HG03460 (cell line): ENCODE data around the gene TMEM178B.
"Not testable (repeated sequence)": the region's sequence is repeated elsewhere in the genome, so short reads cannot be mapped to it uniquely, and the experiment has no call there.

Experiments
- ATAC-seq: cut with Tn5 transposase; IDR thresholded peaks from one replicate; pipeline ENCODE4 v1.9.1; 2021; ENCODE audit not compliant: unreplicated experiment

Gene TMEM178B

DNA sequence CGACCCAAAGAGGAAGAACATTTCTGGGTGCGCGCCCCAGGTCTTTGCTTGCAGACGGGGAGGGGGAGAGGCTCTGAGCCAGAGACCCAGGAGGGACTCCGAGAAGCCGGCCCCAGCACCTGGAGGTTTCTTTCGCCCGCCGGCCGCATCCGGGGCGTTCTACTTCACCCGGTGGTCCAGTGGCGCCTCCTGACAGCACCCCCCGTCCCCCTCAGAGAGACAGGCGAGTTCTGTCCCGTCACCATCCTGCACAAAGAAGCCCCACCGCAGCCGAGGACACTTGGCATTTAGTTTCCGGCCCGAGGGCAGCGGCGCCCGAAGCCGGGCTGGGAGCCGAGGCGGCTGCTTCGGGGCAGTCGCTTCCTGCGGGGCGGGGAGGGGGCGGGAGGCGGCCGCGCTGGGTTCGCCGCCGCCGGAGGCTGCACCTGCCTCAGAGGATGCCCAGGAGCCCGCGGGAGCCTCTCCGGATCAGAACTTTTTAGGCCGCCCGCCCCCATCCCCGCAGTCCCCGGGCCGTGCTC lies at the start of gene TMEM178B:
TSS of gene TMEM178B (plus strand) at position 424 of the 521 bp plus-strand sequence.
- no peak for ATAC-seq

DNA sequence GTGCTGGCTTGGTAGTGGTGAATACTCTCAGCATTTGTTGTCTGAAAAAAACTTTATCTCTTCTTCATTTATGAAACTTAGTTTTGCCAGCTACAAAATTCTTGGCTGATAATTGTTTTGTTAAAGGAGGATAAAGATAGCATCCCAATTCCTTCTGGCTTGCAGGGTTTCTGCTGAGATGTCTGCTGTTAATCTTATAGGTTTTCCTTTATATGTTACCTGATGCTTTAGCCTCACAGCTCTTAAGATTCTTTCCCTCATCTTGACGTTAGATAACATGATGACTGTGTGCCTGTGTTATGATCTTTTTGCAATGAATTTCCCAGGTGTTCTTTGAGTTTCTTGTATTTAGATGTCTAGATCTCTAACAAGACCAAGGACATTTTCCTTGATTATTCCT lies 49.2 kb upstream of the TMEM178B start:
- ATAC-seq = no peak

- no peak for ATAC-seq
These were observed 46.8 kb upstream of the TMEM178B start for GRCh38 chr7:141027043-141027442.

DNA sequence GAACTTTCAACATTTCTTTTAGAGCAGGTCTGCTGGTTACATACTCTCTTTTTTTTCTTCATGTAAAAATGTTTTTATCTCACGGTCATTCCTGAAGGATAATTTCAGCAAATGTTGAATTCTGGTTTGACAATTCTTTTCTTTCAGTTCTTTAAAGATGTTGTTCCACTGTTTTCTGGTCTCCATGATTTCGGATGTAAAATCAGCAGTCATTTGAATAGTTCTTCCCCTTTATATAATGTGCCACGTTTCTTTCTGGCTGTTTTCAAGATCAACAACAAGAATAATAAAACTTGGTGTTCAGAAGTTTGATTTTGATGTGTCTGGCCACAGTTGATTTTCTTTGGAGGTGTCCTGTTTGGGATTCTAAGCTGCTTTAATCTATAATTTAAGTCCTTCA lies 45.1 kb upstream of the TMEM178B start:
- ATAC-seq = no peak

GRCh38 chr7:141032539-141033323 lies 41.1 kb upstream of the TMEM178B start:
- ATAC-seq = not testable (repeated sequence)

GRCh38 chr7:141038100-141038499 lies 35.8 kb upstream of the TMEM178B start:
- ATAC-seq = not testable (repeated sequence)

DNA sequence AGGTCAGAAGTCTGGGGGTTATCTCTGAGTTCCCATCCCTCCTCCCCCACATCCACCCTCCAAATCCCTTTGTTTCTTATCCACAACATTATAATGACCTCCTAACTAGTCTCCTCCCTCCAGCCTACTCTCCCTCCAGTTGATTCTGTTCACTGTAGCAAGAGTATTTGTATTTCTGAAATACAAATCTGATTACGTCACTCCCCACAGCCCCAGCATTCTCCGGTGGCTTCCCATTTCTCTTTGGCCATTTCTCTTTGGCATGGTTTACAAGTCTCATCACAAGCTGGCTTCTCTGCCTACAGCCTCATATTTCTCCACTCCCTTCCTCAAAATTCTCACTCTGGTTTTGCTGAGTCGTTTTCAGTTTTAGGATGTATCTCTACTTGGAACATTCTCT lies 34.5 kb upstream of the TMEM178B start:
- no peak for ATAC-seq

- no peak for ATAC-seq
These were observed 31.4 kb upstream of the TMEM178B start for GRCh38 chr7:141042222-141043193.

- ATAC-seq = no peak
These were observed 30.2 kb upstream of the TMEM178B start for GRCh38 chr7:141043616-141044015.

- no peak for ATAC-seq
These were observed 28.6 kb upstream of the TMEM178B start for GRCh38 chr7:141045126-141045841.

GRCh38 chr7:141045842-141046620 lies 27.8 kb upstream of the TMEM178B start:
- no peak for ATAC-seq

GRCh38 chr7:141053626-141054025 lies 20.2 kb upstream of the TMEM178B start:
- peak; percentile 64 for ATAC-seq

DNA sequence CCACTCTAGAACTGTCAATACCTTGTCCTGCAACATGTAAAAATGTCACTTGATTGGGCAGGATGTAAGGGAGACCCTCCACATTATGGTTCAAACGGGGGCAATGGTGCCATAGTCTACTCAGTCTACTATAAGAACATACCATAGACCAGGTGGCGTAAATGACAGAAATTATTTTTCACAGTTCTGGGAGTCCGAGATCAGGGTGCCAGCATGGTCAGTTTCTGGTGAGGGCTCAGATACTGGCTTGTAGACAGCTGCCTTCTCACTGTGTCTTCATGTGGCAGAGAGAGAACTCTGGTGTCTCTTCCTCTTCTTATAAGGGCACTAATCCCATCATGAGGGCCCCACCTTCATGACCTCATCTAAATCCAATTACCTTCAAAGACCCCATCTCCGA lies 18.7 kb upstream of the TMEM178B start:
- no peak for ATAC-seq

- no peak for ATAC-seq
These were observed 16.1 kb upstream of the TMEM178B start for GRCh38 chr7:141057788-141058187.

DNA sequence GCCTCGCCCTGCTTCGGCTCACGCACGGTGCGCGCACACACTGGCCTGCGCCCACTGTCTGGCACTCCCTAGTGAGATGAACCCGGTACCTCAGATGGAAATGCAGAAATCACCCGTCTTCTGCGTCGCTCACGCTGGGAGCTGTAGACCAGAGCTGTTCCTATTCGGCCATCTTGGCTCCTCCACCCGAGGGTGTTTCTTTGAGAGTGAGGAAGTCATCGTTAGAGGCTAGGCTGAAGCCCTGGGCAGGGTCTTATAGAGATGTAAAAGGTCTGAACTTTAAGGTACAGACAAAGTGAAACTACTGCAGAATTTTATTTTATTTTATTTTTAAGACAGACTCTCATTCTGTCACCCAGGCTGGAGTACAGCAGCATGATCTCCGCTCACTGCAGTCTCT lies 6.0 kb upstream of the TMEM178B start:
- not testable (repeated sequence) for ATAC-seq

DNA sequence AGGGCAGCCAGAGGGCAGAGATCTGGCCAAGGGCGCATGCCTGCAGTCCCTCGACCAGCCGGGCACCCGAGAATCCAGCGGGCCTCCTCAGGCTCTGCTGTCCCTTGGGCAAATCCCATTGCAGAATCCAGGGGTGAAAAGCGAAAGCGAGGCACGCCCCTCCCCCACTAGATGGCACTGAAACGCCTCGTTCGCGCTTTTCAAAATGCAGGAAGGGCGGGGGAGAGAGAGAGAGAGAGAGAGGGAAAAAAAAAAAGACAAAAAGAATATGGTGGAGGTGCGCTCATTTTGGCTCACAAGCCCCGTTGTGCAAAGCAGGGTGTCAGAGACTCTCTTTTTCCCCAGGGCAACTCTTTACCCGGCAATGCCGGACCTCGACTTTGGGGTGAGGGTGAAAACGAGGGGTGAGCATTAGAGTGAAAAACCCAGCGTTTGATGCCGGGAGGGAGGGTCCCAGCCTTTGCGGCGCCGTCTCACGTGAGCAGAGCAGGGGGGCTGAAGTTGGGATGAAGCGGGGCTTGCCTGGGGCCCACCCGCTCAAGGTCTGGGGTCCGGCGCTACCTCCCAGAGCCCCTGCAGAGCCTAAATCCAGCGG lies 2.5 kb upstream of the TMEM178B start:
- no peak for ATAC-seq

DNA sequence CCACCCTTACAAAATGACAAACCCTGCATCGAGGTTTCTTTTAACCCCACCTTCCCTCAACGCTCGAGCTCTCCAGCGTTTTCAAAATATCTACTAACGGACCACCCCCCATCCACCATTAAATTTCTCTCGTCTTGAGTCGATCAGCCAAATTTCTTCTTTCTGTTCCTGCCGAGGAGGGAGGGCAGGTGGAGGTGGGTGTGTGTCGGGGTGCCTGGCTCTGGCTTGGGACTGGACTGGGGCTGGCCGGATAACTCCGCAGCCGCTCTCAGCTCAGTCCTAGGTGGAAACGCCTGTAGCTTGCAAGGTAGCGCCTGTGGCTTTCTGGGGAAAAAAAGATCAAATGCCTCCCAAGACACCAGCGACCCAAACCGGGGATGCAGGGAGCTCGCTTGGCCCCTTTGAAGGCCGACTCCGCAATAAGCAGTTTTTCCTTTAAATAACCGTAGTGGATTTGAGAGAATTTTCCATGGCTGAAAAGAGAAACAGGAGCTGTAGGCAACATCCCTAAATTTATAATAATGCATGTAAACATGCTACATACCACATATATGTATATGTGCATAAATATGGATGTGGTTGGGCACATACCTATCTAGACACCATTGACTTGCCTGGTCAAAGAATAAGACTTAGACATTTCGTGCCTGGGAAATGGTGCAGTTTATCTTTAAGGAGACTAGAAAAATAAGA lies 1.9 kb upstream of the TMEM178B start:
- no peak for ATAC-seq

- no peak for ATAC-seq
These were observed 1.2 kb upstream of the TMEM178B start for GRCh38 chr7:141072548-141073172.

- ATAC-seq = no peak
These were observed 657 bp upstream of the TMEM178B start for GRCh38 chr7:141073173-141073640.
